Endometrial microvascular endothelial cells (primary cell): ENCODE results near the gene SCAMP5. TPM values are rescaled to one million over a fixed set of nuclear protein-coding genes. Genes with fewer than 3 reads are reported as not detected.

Experiments used
- in situ Hi-C: cut with HindIII; loops from 2 replicates; pipeline ENCODE4 v1.10.0; 2017; ENCODE audit warnings: low sequenced_read_pairs, low pct_unique_long_range_greater_than_20kb; ENCODE audit errors: inconsistent ontology term
- total RNA-seq: library from RNA; depleted of rRNA; stranded (reverse); fragments of >200 nt; gene quantifications from one replicate; pipeline ENCODE4 v1.2.3, GENCODE V29; 2015; ENCODE audit errors: inconsistent ontology term

SCAMP5 gene, protein sequence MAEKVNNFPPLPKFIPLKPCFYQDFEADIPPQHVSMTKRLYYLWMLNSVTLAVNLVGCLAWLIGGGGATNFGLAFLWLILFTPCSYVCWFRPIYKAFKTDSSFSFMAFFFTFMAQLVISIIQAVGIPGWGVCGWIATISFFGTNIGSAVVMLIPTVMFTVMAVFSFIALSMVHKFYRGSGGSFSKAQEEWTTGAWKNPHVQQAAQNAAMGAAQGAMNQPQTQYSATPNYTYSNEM
- 27.4 TPM for total RNA-seq

DNA sequence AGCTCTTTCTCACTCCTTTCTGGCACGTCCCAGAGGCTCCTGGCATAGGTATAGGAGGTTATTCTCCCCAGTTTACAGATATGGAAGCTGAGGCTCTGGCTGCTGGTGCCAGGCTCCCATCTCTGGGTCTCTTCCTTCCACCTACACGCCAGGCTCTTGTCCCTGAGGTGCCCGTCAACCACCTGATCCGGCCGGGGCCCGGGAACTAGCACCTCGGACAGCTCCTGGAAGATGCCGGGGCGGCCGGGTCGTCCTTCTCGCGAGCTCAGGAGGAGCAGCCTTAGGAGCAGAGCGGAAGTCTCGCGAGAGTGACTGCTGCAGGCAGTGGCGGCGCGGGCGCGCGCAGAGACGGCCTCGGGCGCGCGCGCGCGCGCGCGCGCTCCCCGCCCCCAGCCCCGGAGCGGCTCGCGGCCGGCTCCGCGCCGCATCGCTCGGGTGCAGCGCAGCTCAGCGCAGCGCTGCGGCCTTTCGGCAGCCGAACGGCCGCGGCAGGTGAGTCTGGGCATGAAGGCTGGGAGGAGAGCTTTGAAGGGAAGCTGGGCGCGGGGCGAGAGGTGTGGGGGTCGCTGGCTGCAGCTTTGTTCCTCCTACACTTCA lies at the start of gene SCAMP5:
Gene SCAMP5, plus strand, starts transcription at position 382 of the 597 bp plus-strand sequence. CDS start 16,277 bp downstream, outside the sequence.
- in situ Hi-C loops: no loop called here

DNA sequence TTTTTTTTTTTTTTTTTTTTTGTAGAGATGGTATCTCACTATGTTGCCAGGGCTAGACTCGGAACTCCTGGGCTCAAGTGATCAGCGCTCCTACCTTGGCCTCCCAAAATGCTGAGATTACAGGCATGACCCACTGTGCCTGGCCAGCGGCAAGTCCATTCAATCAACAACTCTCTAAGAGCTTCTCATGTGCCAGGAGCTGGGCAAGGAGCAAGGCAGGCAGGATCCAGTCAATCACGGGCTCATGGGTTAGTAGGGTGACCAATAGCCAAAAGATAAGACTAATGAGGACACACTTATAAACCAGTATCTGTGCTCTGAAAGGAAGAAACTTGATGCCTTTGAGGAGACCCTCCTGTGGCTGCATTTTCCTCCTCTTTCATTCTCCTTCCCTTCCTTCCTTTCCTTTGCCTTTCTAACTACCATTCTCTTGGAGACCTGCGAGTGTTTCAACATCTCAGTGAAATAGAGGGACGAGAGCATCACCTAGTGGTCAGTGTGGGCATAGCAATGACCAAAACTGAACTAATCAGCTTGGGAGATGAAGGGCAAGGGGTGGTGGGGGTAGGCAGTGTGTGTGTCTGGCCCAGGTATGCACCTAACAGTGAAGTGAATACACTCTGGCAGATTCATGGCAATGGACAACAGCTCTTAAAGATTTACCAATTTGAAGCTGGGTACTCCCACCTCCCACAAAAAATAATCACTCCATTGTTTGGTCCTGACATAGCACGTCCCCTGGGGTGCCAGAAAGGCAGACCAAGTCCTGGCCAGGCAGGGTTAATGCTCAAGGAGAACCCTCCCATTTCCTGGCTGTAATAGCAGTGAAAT lies 45.1 kb upstream of the SCAMP5 start:
- in situ Hi-C loops: no loop called here

DNA sequence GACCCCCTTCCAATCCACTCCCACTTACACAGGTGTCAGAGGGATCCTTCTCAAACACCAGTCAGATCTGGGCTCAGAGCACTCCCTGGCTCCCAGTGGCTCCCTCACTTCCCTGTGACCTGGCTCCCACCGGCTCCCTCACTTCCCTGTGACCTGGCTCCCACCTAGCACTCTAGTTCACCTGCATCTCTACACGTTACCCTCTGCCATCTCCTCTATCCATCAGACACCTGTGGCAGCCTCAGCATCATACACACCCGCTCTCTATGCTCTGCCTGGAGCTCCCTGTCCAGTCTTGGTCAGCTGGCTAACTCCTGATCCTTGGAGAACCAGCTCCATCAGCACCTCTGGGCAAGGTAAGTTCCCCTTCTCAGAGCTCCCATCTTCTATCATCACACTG lies 44.4 kb upstream of the SCAMP5 start:
- in situ Hi-C loops: no loop called here

DNA sequence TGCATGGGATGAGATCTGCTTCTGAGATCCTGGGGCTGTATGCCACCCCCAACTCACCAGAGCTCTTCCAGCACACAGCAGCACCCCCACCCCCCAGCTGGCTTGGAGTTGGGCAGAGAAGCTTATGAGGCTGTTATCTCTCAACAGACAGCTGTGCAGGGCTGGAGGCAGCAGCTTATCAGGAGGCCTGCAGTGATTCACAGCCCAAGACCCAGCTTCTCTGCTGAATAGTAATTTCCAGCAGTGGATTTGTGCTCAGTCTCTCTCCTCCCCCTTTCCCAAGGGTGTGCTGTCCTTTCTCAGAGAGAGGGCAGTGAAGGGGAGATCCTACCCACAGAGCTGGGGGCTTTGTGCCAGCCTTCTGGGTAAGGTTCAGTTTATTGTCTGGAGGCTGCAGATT lies 40.8 kb upstream of the SCAMP5 start:
- in situ Hi-C loops: no loop called here

DNA sequence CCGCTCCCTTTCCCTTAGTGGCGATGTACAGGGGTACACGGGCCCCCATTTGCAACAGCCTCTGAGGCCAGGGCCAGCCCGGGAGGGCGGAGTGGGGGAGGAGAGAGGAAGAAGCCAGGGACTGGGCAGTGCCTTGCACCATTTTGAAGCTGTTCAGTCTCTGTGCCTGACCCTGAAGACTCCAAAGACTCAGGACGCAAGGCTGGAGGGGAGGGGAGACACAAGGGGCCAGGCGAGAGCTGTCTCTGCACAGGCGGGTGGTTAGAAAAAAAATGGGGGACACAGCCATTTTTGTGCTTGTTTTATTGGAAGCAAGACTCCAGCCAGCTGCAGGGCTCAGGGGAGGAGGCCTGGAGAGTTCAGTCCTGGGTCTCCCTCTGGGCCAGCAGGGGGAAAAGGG lies 40.3 kb upstream of the SCAMP5 start:
- in situ Hi-C loops: no loop called here

DNA sequence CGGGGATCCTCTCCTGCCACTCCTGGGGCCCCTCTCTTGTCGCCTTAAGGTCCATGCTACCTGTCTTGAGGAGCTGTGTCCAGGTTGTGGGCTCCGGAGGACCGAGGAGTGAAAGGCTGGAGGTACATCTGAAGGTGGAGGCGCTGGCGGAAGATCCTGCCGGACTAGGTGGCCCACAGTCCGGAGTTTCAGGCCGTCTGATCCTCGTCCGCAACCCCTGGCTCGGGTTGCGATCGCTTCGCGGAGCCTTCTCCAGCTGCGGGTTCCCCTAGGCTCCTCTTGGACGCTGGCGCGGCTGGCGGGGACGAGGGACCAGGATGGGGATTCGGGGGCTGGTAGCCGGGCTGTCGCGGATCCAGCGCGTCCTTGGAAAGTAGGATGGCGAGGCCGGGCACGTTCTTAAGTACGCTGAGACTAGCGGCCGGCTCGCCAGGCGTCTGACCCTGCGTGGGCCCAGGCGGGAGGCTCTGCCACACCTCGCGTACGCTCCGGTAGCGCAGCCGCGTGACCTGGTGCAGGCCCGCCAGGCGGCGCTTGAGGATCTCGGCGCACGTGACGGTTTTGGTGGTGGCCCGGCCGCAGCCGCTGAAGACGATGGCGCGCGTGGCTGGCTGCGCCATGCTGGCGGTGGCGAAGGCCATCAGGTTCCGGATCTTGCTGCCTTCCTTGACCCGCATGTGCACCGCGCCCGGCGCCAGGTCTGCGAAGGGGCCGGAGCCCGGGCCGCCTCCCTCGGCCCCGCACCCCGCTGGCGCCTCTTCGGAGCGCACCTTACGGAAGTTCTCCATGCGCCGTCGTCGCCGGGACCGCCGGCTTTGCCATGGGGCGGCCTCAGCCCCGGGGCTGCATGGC lies 39.3 kb upstream of the SCAMP5 start:
- in situ Hi-C loops: no loop called here

DNA sequence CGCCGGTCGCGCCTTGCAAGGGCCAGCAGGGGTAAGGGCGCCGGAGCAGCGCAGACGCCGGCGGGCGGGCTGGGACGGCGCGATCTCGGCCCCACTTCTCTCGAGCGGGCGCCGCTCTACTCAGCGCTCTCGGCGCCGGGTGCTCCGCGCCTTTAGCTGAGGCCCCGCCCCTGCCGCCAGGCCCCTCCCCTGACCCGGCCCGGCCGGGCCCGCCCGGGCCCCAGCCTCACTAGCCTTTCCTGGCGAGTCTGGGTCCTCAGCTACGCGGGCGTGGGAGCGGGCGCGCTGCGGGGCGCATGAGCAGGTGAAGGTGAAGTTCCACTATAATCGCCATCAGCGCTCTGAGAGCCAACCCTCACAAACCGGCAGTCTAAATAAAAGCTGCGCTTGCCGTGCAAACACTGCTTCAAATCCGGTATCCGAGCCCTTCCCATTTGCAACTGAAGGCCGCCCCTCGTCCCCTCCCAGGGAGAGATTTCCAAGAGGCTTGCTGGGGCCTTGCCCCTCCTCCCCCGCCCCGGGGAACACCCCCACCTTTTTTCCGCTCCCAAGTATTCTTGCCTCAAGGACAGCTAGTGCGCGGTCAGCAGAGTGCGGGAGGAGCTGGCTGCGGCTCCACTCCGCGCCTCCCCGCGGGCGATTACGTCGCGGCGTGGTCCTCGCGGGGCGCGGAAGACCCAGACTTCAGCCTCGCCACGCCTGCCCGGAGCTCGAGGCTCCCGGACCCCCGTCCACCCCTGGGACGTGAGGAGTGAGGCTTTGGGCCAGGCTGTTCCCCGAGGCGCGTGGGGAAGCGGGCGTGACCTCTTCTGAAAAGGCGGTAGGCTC lies 38.5 kb upstream of the SCAMP5 start, which contains the start of gene RPP25:
Gene RPP25, minus strand, starts transcription at position 125 of the 828 bp plus-strand sequence. CDS start 189 bp downstream, outside the sequence.
- in situ Hi-C loops: no loop called here

DNA sequence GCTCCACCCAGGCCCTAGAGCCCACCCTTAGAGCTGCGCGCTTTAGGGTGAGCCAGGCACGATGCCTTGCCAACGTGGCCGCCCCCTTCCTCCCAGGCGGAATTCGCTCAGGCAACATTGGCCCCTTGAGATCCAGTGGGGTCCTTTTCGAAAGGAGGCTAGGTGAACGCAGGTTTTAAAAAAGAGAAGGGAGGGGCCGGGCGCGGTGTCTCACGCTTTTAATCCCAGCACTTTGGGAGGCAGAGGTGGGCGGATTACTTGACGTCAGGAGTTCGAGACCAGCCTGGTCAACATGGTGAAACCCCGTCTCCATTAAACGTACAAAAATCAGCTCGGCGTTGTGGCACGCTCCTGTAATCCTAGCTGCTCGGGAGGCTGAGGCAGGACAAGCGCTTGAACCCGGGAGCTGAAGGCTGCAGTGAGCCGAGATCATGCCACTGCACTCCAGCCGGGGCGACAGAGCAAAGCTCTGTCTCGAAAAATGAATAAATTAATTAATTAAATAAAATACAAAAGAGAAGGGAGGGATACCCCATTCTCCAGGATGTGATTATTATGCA lies 37.8 kb upstream of the SCAMP5 start:
- in situ Hi-C loops: no loop called here

DNA sequence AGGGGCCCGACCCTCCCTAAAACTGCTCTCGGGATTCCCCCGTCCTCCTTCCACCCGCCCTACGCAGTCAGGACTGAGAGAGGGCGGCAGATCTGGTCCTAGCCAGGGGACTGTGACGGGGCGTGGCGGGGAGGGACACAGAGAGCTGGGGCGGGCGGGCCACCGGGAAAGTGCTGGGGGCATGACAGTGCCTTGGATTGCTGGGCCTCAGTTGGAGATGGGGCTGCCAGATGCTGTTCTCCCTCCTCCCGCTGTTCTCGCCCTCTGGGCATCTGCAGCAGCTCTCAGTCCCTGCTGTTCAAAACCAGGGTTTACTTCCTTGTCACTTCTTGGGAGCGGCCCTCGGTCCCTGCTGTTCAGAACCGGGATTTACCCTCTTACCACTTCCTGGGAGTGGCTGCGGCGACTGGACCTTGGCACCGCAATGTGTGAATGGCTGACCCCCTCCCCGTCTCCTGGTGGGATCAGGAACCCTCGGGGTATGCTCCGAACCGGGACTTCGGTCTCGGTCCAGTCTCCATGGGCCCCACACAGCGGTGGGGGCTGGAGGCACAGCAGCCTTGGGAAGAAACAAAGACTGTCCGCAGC lies 36.9 kb upstream of the SCAMP5 start:
- in situ Hi-C loops: no loop called here

DNA sequence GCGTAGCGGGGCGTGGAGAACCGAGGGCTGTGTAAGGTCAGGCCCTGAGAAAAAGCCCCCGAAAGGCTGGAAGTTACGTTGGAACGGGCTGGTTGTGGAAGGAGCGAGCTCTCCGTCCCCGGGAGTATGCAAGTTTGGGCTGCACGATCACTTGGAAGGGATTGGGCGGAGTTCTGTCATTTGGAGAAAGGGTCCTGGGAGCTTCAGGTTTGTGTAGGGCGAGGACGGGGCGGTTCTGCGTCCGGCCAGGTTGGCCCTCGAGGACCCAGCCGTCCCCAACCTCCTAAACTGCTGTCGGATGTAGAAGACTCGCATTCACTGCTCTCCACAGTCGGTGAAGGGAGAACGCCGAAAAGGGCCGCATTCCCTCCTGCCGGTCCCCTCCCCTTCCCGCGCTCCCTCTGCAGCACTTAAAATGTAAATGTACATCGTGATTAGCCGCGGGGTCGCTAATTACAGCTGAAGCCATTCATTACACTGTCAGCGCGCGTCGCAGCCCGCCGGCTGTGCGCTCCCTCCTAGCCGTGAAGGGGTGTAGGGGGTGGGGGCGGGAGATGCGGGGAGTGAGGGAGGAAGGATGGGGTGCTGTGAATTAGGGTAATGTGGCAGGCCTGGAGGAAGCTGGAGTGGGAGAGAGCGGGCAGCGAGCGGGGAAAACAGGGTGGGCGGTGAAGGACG lies 36.3 kb upstream of the SCAMP5 start:
- in situ Hi-C loops: no loop called here

DNA sequence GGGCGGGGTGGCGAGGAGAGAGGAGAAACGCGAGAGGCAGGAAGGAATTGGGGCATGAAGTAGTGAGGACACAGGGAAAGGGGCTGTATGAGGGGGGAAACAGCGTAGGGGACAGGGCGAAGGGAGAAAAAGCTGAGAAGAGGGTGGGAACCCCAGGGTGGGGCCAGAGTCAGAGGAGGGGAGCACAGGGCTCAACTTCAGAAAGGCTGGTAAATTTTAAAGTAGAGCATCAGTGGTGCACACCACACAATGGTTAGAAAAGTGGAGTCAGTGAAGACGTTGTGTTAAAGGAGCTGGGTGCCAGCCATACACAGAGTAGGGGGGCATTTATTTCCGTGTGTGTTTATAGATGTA lies 35.8 kb upstream of the SCAMP5 start:
- in situ Hi-C loops: no loop called here

DNA sequence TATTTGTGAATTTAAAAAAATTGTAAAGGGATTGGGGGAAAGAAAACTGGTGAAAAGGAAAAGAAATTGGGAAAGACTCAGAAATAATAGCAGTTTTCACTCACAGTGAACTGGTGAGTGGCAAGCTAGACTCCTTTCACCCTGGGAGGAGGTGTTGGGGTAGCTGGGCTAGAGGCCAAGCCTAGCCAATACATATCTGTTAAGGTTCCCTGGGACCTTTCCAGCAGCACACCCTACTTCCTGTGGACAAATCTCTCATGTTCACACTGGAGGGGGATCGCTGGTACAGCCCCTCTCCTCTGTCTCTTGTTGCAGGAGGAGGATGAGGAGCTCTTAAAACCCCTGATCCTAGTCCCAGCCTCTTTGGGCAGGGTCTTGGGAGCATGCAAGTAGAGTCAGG lies 35.1 kb upstream of the SCAMP5 start:
- in situ Hi-C loops: no loop called here

DNA sequence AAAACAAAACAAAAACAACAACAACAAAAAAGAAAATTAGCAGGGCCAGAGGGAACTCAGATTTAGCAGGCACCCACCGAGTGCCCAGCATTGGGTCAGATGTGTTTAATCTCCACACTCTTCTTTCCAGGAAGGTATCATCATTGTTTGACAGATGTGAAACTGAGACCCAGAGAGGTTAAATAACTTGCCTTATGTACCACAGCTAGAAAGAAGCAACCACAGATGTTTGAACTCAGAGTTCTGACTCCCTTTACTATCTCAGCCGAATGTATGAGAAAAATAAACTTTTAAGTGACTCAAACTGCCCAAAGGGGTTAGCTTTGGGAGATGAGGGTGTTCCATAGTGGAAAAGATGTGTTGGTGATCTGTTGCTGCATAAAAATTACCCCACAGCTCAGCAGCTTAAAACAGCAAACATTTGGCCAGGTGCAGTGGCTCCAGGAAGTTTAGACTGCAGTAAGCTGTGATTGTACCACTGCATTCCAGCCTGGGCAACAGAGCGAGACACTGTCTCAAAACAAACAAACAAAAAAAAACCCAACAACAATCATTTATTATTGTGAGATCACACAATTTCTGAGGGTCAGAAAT lies 34.3 kb upstream of the SCAMP5 start:
- in situ Hi-C loops: no loop called here

DNA sequence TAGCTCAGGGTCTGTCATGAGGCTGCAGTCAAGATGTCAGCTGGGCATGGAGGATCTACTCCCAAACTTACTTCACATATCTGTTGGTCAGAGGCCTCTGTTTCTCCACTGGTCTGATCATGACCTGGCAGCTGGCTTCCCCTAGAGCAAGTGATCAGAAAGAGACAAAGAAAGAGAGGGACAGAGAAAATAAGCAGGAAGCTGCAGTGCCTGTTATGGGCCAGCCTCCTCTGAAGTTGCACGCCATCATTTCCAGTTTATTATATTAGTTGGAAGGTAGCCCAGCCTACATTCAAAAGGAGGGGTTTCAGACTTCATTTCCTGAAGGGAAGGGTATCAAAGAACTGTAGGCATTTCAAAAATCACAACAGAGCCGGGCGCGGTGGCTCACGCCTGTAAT lies 33.7 kb upstream of the SCAMP5 start:
- in situ Hi-C loops: no loop called here

DNA sequence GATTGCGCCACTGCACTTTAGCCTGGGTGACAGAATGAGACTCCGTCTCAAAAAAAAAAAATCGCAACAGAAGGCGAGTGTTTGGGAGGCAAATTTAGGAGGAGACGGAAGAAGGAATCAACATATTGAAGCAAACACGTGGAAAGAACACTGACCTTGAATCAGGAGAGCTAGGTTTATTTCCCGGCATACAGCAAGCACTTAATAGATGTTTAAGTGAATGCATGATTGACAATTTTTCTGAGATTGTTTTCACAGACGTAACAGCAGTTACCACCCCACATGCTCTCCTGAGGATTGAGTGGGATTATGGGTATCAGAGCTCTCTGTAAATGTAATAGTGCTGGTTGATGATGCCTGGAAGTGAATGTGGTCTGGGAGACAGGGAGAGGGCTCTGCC lies 33.1 kb upstream of the SCAMP5 start:
- in situ Hi-C loops: no loop called here

DNA sequence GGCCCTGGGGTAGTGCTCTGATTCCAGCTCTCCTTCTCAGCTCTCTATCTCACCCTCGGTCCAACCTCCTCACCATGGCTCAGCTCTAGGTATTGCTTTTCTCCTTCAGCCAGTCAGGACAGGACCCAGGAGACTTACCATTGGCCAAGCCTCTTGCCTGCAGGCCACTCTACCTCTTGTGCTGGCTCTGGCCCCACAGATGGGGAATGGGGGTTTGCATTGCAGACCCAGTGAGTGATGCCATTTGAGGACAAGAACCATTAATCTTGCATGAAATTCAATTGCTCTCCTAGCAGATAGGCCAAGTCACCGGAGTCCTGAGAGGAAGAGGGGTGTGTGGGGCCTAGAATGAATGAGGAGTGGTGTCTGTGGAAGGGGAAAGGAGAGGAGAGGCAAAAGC lies 32.7 kb upstream of the SCAMP5 start:
- in situ Hi-C loops: no loop called here

DNA sequence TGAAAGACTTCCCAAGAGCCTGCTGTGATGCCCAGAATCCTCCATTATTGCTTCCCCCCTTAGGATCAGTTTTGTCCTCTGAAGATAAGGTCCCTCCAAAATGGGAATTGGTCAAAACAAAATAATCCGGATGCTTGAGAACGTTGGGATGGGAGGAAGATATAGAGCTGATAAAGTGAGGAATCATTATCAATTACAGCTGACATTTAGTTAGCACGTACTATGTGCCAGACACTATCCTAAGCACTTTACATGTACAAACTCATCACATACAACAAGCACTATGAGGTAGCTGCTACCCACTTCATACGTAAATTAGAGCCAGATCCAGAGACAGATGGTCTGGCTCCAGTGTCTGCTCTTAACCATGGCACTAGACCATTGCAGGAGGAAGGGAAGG lies 32.1 kb upstream of the SCAMP5 start:
- in situ Hi-C loops: no loop called here
